Endometrial microvascular endothelial cells (primary cell): ENCODE data around the gene RNF4. TPM values are rescaled to one million over a fixed set of nuclear protein-coding genes. Genes with fewer than 3 reads are reported as not detected.

ENCODE experiments used
- in situ Hi-C: cut with HindIII; loops from 2 replicates; pipeline ENCODE4 v1.10.0; 2017; ENCODE audit warnings: low sequenced_read_pairs, low pct_unique_long_range_greater_than_20kb; ENCODE audit errors: inconsistent ontology term
- total RNA-seq: library from RNA; depleted of rRNA; stranded (reverse); fragments of >200 nt; gene quantifications from one replicate; pipeline ENCODE4 v1.2.3, GENCODE V29; 2015; ENCODE audit errors: inconsistent ontology term

Gene RNF4
- total RNA-seq, 1 donor from 2014 or later, result 74.1 TPM

DNA sequence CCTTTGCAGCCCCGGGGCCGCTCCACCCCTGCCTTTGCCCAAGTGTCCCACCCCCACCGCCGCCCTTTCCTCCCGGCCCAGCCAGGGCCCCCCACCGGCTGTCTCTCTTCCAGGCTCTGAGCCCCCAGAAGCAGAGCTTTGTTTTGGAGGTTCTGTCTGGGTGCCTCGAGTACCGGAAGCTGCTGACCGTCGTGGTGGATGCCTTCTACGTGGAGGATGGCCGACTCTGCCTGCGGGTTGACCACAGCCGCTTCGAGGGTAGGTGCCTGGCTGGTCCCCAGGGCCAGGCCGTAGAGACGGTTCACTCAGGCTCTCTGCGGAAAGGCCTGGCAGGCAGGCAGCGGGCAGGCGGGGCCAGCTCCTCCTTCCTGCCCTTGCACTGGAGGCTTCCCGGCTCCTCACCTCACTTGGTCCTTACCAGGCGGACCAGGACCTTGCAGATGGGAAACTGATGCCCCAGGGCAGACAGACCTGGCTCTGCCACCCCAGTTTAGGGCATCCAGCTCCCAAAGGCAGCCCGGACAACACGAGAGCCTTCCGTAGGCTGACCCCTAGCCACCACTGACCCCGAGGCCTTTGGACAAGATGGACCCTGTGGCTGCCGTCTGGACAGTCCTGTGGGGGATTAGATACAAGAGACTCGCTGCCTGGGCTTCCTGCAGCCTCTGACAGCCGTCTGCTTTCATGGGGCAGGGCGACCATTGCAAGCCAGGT is 32.0 kb upstream of the RNF4 start:
- in situ Hi-C loops, result no loop called here

DNA sequence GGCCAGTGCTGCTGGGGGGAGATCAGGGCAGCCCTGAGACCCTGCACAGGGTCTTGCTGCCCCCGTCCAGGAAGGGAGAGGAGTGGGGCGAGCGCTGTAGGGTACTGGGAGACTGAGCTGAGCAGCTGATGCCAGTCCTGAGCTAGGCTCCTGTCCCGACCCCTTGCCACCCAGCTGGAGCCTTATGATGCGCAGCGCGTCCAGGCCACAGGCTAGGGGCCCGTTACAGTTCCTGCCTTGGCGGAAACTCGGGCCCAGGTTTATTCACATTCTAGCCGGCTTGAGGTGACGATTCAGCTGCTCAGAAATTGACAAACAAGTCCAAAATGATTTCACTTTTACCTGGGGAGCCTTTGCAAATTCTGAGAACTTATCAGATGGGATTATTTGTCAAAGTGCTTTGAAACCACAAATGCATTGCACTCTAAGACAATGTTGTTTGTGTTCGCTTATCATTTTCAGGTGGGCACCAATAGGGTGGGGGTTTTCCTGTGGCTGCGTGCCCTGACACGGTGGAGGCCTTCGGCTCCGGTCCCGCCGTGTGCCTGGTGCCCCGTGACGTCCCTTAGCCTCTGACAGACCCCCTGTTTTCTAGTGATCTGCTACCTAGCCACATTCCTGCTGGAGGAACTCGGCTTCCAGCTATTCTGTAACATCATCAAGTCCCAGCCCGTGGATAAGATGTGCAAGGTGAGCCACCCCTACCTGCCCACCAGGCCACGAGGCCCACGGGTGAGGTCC is 31.3 kb upstream of the RNF4 start:
- in situ Hi-C loops, result no loop called here

DNA sequence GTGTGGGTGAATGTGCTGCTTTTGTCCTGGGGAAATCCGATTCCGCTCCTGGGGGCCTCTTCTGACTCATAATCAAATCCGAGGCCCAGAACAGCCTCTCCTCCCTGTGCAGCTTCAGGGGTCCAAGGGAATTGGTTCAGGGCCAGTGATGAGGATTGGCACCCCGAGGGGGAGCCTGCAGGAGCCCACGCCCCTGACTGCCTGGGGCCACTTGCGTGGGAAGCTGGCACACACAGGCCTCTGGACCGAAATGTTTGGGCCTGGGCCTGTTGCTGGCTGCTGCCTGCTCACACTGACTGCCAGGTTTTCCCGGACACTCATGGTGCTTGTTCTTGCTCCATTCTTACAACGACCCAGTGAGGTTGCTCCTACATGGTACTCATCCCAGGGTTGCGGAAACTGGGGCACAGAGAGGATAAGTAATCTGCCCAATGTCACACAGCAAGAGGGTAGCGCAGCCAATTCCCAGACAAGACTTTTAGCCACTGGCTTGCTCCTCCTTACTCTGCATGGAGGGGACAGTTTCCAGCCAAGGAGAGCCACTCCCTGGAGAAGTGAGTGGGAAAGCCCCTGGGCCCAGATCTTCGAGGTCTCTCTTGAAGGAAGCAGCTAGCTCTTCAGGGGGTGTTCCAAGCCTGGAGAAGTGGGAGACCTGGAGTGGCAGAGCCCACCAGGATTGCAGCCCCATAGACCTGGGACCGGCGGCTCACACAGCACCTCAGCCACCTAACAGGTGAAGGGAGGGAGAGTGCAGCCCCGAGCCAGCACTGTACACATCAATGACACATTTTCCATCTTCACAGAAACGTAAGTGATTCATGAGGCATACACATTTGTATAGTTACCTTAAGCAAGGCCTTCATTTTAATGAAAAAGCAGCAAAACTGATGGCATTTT is 29.8 kb upstream of the RNF4 start:
- in situ Hi-C loops, result no loop called here

DNA sequence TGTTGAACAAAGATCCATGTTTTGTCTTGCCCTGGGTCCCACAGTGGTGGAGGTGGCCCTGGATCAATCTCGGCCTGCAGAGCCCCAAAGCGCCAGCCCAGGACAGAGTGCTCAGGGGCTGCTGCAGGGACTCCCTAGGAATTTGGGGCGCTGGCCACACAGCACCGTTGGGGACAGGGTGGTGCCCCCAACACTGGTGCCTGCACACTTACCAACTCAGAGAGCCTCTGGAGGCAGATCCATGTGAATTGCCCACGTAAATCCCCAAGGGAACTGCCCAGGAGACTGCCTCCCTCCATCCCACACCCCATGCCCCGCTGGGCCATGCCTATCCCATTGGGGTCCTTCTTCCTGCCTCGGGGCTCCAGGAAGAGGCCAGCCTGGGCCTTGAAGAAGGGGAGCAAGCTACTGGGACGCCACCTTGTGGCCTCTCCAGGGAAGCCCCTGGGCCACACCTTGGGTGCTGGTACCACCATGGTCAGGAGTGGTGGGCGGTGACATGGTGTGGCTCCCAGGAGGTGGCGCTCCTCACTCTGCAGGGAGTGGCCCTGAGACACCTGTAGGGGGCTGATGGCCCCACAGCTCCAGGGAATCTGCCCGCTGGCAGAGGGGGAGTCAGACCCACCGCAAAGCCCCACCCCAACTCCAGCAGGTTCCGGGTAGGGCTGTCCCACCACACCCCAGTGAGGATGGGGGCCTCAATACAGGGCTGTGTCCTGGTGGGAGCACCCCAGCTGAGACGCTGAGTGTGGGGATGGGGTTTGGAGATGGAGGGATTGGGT is 27.3 kb upstream of the RNF4 start:
- in situ Hi-C loops, result no loop called here

DNA sequence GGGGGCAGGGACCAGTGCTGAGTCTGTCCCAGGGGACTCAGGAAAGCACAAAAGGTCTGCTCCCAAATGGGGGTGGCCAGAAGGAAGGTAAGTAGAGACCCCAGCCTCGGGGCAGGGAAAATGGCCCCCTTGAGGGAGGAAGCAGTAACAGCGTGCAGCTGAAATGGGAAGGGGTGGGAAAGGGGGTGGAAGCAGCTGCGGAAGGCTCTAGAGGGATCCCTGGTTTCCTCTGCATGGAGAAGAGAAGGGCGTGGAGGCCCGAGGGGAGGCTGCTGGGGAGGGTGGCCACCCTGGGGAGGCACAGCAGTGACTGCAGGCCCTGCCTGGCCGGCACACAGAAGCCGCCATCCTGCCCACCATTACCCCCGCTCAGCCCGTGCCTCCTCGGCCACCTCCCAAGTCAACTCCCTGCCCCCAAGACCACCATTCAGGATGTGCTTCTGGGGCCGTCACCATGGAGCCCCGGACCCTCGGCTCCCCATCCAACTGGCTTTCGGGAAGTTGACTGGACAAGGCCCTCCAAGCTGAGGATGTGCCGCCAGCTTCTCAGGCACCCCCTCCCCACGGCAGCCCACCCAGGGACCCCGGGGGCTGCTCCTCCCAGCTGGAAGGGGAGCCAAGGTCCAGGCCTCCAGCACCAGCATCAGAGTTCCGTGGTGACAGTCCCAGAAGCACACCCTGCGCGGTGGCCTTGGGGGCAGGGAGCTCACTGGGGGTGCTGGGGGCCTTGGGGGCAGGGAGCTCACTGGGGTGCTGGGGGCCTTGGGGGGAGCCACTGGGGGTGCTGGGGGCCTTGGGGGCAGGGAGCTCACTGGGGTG is 26.5 kb upstream of the RNF4 start:
- in situ Hi-C loops, result no loop called here

DNA sequence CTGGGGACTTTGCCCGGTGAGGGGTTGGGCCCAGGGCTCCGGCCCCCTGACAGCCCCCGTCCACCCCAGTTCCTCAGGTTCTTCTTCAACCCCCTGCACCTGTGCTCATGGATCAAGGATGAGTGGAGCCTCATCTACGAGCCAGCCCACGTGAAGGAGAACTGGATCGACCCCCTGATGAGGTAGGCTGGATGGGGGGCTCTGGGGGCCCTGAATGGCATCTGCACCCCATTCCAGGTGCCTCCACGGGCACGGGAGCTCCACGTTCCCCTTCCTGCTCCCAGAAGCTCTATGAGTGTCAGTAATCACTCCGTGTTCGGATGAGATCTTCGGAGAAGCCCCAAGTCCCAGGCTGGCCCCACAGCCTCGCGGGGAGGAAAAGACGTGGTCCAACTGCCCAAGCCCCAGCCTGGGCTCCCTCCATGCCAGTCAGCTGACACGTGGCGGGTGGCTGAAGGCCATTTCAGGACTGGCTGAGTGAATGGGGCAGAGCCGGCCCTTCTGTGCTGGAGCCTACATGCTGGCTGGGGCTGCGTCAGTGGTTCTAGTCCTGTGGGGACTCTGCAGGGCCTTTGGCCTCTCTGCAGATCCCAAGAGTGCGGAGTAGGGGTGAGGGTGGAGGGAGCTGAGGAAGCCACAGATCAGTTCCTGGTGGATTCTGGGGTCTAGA is 25.7 kb upstream of the RNF4 start:
- in situ Hi-C loops, result no loop called here

DNA sequence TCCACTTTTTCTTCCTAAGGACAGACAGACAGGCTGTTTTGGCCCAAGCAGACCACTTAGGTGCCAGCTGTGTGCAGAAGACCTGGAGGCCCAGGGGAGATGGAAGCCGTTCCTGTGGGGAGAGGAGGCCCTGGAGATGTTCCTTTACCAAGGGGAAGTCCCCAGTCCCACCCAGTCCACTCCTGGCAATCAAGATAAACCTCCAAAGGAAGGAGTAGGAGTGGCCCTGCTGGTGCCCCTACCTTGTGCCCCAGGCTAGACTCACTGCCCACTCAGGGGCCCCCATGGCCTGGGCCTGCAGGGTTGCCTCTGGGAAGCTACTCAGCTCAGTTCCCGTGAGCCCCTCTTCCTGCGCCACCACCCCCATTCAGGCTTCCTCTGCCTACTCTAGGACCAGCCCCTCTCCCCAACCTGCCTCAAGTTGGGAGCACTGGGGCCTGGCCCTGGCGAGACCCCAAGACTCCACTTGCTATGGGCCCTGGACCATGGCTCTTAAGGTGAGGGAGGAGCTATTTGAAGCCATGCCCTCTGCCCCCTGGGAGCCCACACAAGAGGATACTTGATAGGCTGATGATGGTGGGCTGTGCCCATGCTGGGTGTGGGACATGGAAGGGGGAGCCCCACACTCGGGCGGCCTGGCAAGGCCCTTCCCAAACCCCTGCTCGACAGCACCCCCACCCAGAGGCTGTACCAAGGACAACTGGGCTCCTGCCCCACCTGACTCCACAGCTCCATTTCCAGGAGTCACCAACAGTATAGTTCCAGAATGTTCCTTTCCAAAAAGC is 24.8 kb upstream of the RNF4 start:
- in situ Hi-C loops, result no loop called here

DNA sequence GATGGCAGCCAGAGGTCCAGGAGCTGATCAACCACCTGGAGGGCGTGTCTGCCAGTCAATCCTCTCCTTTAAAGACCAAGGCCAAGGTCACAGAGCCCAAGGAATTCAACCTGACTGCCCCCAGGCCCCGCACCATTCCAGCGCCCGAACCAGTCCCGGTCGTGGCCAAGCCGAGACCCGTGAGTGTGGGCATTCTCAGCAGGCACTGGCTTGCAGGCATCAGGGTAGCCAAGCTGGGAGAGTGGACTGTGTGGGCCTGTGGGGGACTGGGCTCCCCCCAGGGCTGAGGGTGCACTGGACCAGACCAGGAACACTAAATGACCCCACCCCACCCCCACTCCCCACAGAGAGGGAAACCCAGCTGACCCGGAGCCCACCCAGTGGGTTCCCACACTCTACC is 23.8 kb upstream of the RNF4 start:
- in situ Hi-C loops, result no loop called here

DNA sequence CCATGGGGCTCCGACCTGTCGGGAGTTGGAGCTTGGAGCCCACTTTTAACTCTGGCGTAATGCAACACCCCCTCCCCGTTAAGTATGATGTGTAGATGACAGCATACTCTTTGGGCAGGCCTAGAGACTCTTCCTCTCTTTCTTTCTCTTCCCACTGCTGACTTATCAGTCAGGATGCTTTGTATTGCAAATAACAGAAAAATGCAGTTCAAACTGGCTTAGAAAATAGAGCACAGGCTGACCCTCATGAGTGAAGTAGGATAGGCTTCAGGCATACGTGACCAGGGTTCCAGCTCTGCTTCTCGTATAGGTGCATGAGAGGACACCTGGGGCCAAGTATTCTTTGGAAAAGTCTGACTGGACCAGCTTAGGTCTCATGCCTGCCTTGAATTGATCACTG is 23.3 kb upstream of the RNF4 start:
- in situ Hi-C loops, result no loop called here

DNA sequence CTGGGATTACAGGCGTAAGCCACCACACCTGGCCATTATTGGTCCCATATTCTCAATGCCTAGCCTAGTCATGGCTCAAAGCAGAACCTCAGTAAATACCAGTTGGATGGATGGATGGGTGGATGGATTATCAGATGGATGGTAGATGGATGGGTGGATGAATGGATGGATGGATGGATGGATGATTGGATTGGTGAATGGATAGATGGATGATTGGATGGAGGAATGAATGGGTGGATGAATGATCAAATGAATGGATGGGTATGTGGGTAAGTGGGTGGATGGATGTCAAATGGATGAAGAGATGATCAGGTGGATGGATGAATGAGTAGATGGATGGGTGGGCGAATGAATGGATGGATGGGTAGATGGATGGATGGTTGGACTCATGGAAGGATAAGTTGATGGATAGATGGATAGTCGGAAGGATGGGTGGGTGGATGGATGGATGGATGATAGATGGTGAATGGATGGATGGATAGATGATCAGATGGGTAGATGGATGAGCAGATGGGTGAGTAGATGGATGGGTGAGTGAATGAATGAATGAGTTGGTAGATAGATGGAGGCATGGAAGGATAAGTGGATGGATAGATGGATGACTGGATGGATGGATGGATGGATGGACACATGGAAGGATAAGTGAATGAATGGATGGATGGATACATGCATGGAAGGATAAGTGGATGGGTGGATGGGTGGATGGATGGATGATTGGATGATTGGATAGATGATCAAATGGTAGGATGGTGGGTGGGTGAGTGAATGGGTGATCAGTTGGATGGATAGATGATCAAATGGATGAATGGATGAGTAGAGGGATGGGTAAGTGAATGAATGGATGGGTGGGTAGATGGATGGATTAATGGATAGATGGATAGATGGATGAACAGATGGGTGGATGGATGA is 22.0 kb upstream of the RNF4 start:
- in situ Hi-C loops, result no loop called here

DNA sequence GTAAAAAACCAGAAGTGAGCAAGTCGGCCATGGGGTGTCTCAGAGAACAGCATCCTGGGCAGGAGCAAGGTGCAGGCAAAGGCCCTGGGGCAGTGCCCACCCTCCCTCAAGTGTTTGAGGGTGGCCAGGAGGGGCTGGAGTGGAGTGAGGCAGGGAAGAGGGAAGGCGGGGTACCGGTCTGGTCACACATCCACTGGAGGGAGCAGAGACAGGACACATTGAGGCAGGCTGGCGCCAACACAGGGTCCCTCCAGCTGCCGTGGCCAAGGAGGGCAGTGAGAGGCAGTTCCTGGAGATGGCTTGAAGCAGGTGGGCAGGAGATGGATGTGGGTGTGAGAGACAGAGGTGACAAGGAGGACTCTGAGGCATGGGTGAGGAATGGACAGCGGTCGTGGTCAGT is 20.3 kb upstream of the RNF4 start:
- in situ Hi-C loops, result no loop called here

DNA sequence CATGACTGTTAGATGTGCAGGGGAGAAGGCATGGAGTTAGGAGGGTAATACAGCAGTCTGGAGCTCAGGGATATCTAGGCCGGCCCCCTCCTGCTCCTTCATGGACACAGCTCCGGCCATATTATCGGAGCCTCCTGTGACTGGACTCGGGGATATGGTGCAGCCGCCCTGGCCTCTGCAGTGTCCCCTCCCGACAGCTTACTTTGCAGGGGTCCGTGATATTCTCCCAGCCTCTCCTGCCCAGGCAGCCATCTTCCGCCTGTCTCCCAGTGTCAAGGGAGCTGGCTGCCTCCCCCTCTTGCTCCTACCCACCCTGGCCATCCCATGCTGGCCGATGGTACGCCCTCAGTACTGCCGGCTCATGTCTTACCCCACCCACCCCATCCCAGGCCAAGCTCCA is 19.9 kb upstream of the RNF4 start:
- in situ Hi-C loops, result no loop called here

DNA sequence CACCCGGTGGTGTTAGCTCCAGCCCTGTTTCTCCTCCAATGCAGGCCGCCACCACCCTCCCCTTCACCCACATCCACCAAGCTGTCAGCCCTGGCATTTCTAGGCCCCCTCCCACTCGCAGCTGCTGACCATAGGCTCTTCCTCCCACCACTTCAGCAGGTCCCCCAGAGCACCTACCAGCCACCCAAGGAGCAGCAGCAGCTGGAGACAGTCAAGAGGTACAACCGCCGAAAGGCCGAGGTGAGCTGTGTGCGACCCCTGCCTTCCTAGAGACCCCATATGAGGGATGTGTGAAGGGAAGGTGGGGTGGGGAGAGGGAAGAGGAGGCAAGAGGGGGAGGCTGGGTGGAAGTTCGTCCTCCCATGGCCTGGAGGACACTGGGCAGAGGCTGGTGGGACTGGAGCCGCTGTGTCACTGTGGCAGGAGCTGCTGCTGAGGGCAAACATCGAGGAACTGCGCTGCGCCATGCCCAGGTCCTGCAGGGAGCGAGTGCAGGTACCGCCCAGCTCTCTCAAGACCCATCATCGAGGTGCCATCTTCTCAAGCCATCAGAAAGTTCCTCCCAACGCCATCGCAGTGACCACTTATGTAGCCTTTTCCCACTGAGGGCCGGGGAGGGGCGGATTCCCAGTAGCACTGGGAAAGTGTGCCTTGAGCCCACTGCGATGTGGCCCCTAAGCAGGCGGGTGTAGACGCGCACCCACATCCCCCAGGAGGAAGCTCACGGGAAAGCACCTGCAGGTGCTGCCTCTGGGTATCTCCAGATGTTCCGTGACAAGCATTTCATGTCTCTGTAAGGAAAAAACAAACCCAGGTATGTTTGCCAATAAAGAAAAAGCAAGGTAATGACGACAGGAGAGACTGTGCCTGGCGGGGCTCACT is 19.2 kb upstream of the RNF4 start:
- in situ Hi-C loops, result no loop called here

DNA sequence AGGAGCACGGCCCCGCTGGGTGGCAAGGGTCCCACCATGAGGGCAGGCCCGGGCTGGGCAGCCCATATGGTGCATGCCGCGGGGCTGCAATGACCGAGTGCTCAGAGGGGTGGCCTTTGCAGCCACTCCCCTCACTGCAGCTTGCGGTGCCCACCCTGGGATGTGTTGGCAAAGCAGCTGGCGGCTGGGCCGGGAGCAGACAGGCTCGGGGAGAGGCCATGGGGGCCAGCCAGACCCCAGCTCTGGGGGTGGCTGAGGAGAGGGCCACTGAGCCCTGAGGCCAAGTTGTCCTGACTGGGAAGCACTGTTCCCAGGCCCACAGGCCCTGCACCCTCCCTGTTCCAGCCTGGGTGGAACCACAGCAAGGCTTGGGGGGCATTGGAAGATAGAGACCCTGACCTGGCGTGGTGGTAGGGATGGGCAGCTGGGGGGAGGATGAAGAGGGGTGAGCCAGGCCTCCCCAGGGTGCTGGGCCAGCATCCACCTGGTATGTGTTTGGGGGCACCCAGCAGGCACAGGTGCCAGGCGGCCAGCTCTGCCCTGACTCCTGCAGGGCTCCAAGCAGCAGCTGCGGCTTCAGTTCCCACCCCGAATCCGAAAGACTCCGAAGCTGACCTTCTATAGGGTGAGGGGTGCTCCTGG is 18.4 kb upstream of the RNF4 start:
- in situ Hi-C loops, result no loop called here
